SK-N-SH (cell line): ENCODE data around the gene CCDC71.

ENCODE experiments used
- CTCF ChIP-seq: fragments of 200-600 bp; sonication (generic); IDR thresholded peaks from 2 replicates; pipeline ENCODE4 v1.6.1; 2017; ENCODE audit warnings: antibody characterized with exemption, mild to moderate bottlenecking, moderate library complexity
- EP300 ChIP-seq, 2 experiments: IDR thresholded peaks; 2 replicates each; pipeline versions ENCODE4 v1.4.0 to v1.6.1; 2012; ENCODE audit warnings: borderline replicate concordance in 1 of 2, low read depth in 1 of 2, low read length in 1 of 2
- FOXJ3 ChIP-seq: sonication (generic); formaldehyde crosslinking; IDR thresholded peaks from 2 replicates; pipeline ENCODE4 v1.5.1; 2020; ENCODE audit warnings: mild to moderate bottlenecking, missing genetic modification reagents
- POLR2AphosphoS5 ChIP-seq: IDR thresholded peaks from 2 replicates; pipeline ENCODE4 v1.6.1; 2012; ENCODE audit warnings: low read depth, low read length
- RCOR1 ChIP-seq: fragments of 150-350 bp; IDR thresholded peaks from 2 replicates; pipeline ENCODE4 v1.6.1; 2017; ENCODE audit warnings: antibody characterized with exemption, low read length
- REST ChIP-seq: IDR thresholded peaks from 2 replicates; pipeline ENCODE4 v1.6.1; 2012; ENCODE audit warnings: mild to moderate bottlenecking, low read depth, low read length, moderate library complexity
- RFX5 ChIP-seq: IDR thresholded peaks from 2 replicates; pipeline ENCODE4 v1.6.1; 2012; ENCODE audit warnings: mild to moderate bottlenecking, improper control_type of control experiment, low read length
- ZBTB33 ChIP-seq: IDR thresholded peaks from 2 replicates; pipeline ENCODE4 v1.4.0; 2012; ENCODE audit warnings: low read depth, borderline replicate concordance

- TF ChIP-seq CTCF (no peak), EP300 (IDR thresholded peaks at IDR 0.05; ENCODE audit: borderline replicate concordance in 1 of 2, low read depth in 1 of 2, low read length in 1 of 2) (no peak), ZBTB33 (no peak), REST (no peak), RFX5 (no peak), FOXJ3 (CRISPR knock-in tag) (no peak), RCOR1 (no peak), POLR2AphosphoS5 (no peak)
These were observed 26.1 kb downstream of the CCDC71 start for GRCh38 chr3:49140080-49140479.
